GM18519 (cell line): Measurements from ENCODE around the gene ARX.

Source experiments
- ATAC-seq: cut with Tn5 transposase; IDR thresholded peaks from one replicate; pipeline ENCODE4 v1.9.1; 2021; ENCODE audit warnings: mild to moderate bottlenecking, moderate library complexity; ENCODE audit not compliant: unreplicated experiment, low FRiP score

The ARX gene

DNA sequence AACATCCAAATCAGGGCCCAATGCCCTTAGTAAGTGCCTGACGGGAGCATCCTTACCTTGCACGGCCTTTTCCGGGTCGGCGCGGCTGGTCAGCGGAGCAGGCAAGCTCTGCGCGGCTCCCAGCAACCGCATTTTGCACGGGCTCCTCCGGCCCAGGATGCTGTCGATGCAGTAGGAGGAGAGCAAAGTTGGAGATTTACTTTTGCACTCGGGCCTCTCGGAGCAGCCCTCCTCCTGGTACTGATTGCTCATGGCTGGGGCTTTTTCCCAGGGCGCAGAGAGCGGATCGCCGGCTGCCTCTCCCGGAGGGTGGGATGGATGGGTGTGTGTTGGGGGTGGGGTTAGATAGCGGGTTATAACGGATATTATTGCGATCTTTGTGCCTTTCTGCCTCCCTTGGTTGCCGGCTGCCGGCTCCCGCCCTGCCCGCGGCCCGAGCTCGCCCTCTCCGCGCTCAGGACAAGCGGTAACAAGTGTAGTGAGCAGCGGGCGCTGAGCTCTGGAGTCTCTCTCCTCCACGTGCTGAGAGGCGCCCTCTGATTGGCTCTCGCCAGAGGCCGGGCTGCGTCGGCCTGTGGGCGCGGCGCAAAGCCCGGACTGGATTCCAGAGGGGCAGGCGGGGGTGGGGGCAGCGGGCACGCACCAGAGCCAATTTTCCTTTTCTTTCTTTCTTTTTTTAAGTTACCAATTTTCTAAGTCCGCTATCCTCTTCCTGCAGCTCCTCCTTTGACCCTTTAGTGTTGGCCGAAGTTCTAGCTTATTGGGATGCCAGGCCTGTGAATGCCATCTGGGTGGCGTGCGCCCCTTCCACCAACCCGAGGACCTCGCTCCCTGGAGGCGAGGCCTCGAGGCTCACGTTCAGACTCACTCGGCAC lies at the start of gene ARX:
Gene ARX, minus strand, starts transcription at position 480 of the 875 bp plus-strand sequence. Its CDS starts 228 bp downstream, at position 252.
- ATAC-seq: no peak

GRCh38 chrX:25059273-25059672 lies 43.5 kb upstream of the ARX start:
- ATAC-seq: no peak

GRCh38 chrX:25052798-25053534 lies 37.2 kb upstream of the ARX start:
- ATAC-seq: no peak

DNA sequence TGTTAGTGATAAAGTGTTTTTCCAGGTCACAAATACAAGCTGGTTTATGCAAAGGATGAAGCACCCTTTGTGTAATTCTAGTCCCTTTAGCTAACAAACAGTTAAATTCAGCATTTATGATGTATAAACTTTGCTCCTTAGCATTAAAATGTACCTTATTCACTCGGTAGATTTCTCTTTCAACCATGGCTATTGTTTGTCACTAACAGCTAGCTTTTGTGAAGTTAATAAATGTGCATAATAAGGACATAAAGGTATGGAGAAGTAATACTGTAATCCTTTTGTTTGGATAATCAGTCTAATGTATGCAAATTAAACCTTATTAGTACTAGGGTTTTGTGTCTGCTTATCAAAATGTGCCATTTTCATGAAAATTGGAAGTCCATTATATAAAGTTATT lies 34.2 kb upstream of the ARX start:
- ATAC-seq: no peak

DNA sequence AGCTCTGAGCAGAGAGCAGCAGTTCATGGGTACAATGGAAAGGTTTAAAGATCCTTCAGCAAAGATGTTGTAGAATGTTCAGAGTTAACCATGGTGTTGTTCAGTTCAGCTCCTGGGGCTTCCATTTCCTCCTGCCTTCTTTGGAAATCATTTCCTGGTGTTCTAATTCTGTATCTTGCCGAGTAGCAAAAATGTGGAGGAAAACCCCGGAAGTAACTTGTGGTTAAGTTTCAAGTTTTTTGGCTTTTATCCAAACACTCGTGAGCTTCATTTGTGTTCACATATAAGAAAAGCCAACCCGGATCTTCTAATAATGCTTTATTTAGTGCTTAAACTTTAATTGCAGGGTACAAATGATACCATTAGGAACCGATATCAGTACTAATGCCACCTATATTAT lies 33.6 kb upstream of the ARX start:
- no peak for ATAC-seq

DNA sequence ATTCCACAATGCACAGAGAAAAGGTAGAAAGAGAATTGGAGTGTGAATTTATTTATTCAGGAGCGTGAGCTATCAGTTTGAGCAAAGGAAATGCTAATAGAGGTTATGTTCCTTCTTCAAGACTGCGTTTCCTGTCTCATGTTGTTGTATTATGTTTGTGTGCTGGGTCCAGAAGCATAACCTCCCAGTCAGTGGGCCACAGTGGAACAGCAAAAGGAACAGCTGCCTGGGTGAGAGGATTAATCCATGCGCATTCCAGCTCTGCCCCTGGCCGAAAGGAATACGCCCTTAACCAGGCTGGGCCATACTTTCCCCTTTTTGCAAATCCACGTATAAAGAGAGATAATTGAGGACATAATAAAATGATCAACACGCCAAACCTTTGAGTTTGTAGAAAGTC lies 32.4 kb upstream of the ARX start:
- ATAC-seq: no peak

GRCh38 chrX:25043192-25043591 lies 27.4 kb upstream of the ARX start:
- ATAC-seq: no peak

DNA sequence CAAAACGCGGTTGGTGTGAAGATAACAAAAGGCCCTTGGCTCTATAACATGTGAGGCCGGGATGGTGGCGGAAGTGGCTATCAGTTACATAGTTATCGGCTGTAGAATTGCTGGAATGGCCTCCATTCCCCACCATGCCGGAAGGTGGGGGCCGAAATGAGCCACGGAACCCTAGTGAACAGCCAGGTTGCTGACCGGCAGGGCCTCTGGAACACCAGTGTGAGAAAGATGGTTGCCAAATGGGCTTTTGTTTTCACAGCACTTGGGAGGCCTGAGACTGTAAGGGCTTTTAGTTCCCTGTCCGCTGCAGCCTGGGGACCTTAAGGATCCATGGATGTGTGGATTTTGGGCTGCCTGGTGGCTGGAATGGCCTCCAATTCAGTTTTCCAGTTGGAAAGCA lies 23.3 kb upstream of the ARX start:
- no peak for ATAC-seq

GRCh38 chrX:25034889-25035288 lies 19.1 kb upstream of the ARX start:
- no peak for ATAC-seq

- ATAC-seq: no peak
Measured at GRCh38 chrX:25029288-25029825, 13.6 kb upstream of the ARX start.

DNA sequence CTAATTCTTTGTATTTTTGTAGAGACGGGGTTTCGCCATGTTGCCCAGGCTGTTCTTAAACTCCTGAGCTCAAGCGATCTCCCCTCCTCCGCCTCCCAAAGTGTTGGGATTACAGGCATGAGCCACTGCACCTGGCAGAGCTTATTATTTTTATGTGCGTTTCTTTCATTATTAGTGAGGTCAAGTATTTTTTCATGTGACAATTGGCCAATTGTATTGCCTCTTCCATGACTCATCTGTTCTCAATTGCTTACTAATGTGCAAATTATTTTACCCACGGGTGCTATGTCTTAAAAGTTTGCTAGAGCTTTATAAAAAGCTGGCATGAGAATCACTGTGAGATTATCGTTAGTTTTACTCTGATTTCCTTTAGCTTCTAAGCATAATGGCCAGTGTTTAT lies 13.0 kb upstream of the ARX start:
- ATAC-seq: no peak

- no peak for ATAC-seq
Measured at GRCh38 chrX:25026576-25026975, 10.8 kb upstream of the ARX start.

- no peak for ATAC-seq
Measured at GRCh38 chrX:25025615-25026014, 9.8 kb upstream of the ARX start.

DNA sequence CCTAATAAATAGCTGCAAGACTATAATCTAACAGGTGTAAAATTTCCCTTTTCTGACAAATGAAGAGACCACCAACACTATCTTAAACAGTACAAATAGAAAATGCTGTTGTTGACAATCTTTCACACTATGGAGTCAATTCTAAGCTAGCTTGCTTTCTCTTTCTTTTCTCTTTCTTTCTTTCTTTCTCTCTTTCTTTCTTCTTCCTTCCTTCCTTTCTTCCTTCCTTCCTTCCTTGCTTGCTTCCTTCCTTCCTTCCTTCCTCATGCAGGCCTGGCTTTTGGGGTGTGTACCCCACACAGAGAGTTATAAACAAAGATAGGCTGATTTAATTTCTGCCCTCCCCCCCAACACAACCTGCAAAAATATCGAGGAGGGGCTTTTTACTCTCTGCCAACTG lies 8.1 kb upstream of the ARX start:
- no peak for ATAC-seq

- no peak for ATAC-seq
Measured at GRCh38 chrX:25022499-25023325, 6.9 kb upstream of the ARX start.

DNA sequence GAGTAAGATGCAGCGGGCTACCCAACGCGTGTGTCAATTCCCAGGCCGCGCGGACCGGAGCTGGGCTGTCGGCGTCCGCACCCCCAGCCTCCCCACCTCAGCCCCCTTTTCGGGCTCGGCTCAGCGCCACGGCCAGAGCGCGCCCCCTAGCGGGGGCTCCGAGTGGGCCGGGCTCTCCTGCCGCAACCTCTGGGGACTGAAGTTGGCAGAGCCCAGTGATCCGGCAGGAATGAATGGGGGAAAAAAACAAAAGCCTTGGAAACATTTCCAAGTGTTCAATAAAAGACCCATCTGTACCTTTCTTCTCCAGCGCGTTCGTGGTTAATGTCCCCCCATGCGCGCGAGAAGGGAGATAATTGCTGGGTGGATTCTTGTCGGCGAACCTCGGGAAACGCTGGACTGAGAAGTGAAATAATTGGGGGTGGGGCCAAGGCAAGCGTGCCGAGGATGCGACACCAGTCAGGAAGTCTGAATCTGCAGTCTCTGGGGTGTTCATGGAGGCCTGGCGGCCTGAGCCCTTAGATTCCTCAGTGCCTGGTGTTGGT lies 5.2 kb upstream of the ARX start:
- ATAC-seq: no peak

GRCh38 chrX:25020391-25020904 lies 4.7 kb upstream of the ARX start:
- no peak for ATAC-seq

DNA sequence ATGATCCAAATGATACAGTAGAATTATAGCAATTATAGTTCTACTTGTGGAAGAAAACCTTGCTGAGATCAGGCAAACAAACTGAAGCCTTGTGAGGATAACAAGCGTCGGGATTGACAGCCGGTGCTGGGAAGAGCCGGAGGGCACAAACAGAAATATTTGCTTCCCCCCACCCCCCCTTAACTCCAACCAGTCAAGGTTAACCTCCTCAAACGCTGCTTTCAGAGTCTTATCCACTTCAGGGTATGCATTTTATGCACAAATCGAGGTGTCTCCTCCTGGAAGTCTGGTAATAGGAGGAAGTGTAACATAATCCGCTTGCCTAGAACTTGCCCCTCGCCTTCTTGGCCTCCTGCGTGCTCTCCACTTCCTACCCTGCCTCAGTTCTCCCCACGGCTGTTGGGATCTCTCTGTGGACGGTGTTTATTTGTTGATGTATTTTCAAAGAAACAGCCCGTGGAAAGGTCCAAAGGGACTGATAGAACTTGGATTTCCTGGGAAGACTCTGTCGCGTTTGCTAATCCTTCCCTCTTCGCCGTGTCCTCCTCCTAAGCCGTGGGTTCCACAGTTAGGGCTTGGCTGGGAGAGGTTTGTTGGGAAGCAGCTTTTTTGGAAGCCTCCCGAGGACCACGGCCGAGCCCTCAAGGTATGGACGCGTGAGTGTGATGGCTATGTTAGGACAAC lies 4.1 kb upstream of the ARX start:
- no peak for ATAC-seq

DNA sequence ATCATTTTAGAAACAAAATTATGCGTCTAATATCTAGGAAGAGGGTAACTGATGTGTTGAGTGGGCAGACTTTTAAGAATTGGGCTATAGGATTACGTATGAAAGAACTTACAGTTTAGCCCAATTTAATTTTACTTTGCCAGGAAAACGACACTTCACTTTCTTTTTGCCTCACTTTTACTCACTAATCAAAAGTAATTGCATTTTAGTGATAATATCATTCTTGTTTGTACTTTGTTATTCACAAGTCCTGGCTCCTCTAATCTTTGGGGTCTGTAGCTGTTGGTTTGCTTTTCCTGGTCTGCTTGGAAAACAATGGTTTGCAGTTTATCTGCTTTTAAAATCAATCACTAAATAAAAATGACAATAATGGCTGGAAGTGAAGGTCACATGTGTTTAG lies 2.9 kb upstream of the ARX start:
- ATAC-seq: no peak
